Ovary (tissue), 9 donors: ENCODE data around the gene ZNF445. TPM values are rescaled to one million over a fixed set of nuclear protein-coding genes. Genes with fewer than 3 reads are reported as not detected.

Experiments
- DNase-seq, 5 donors: peaks; one replicate each; pipeline ENCODE4 v3.0.0-alpha.2; 2019 to 2020
- H3K27ac ChIP-seq, 2 donors: fragments of 200-600 bp; one replicate each; pipeline versions ENCODE4 v1.5.1 to v1.8.0; 2019 to 2022
- H3K27me3 ChIP-seq: fragments of 200-600 bp; one replicate; pipeline ENCODE4 v1.8.0; 2022
- H3K36me3 ChIP-seq: fragments of 200-600 bp; sonication (generic); one replicate; pipeline ENCODE4 v1.5.1; 2019
- H3K4me1 ChIP-seq: one replicate; pipeline ENCODE4 v1.8.1; 2013; ENCODE audit warnings: mild to moderate bottlenecking, moderate library complexity; ENCODE audit not compliant: insufficient read depth
- H3K4me3 ChIP-seq: fragments of 200-600 bp; sonication (generic); one replicate; pipeline ENCODE4 v1.5.1; 2017
- H3K9me3 ChIP-seq, 2 donors: fragments of 200-600 bp in 1 of 2; sonication (generic) in 1 of 2; one replicate each; pipeline versions ENCODE4 v1.5.1 to v1.8.1; 2013 to 2019; ENCODE audit warnings: mild to moderate bottlenecking in 1 of 2, moderate library complexity in 1 of 2
- EP300 ChIP-seq: sonication (generic); formaldehyde crosslinking; IDR thresholded peaks from one replicate; pipeline ENCODE4 v1.6.1; 2017; ENCODE audit warnings: antibody characterized with exemption
- POLR2A ChIP-seq: fragments of 450-650 bp; IDR thresholded peaks from one replicate; pipeline ENCODE4 v1.6.1; 2017; ENCODE audit warnings: antibody characterized with exemption, mild to moderate bottlenecking, moderate library complexity
- WGBS, 3 donors: extraction: QIAGEN DNeasy Blood & Tissue Kit in 1 of 3; methylation state at CpG; one replicate each; pipeline versions ENCODE4 v1.1.5 to v1.1.7; 2013 to 2017; 5-methylcytosine and 5-hydroxymethylcytosine counted together
- intact Hi-C, 4 donors: fragments of 100-400 bp; cut with DNase I; formaldehyde crosslinking; loops; one replicate each; pipeline versions ENCODE4 v1.11.0 to v1.15.1; 2022 to 2023
- polyA plus RNA-seq, 2 donors: library from polyadenylated mRNA; stranded (reverse); fragments of 200-250 nt in 1 of 2; fragments of 350-450 nt in 1 of 2; fragmentation: Illumina TruSeq in 1 of 2; extraction: RNeasy Lipid Tissue Mini Kit (QIAGEN cat#74804) in 1 of 2; gene quantifications; one replicate each; pipeline ENCODE4 v1.2.3, GENCODE V29; 2013 to 2014
- total RNA-seq, 7 donors: library from RNA; depleted of rRNA in 2 of 7; stranded (reverse); fragments of >200 nt in 2 of 7; fragmentation: NEBNext Ultra II Directional in 3 of 7; extraction: Animal tissue kit (Norgen Biotek cat#: 25700) in 3 of 7; gene quantifications; one replicate each; pipeline versions ENCODE4 v1.1.0 to v1.2.4, GENCODE V29; 2016 to 2023
- TF ChIP-seq, protein P1 (sequence below), 3 donors: fragments of 450-650 bp in 2 of 3; fragments of 200-600 bp in 1 of 3; IDR thresholded peaks; one replicate each; pipeline versions ENCODE4 v1.5.1 to v1.8.0; 2016 to 2022; ENCODE audit warnings: antibody characterized with exemption in 3 of 3, mild to moderate bottlenecking in 1 of 3
- donor health status: DM: no; HTN: no; CAD: no; lungs with moderate emphysema.
- donor health status: DM: no; HTN: no; CAD: no.
- donor health status: Bipolar disorder and iron deficiency.
- donor health status: DM: yes; HTN: yes; CAD: no.
- donor health status: DM: no; HTN: no; CAD: no.
- donor health status: DM: yes; HTN: yes; CAD: no.

ZNF445 gene
- total and polyA plus RNA-seq, 9 donors, result 5.2 to 30.3 (median 25.2) TPM

DNA sequence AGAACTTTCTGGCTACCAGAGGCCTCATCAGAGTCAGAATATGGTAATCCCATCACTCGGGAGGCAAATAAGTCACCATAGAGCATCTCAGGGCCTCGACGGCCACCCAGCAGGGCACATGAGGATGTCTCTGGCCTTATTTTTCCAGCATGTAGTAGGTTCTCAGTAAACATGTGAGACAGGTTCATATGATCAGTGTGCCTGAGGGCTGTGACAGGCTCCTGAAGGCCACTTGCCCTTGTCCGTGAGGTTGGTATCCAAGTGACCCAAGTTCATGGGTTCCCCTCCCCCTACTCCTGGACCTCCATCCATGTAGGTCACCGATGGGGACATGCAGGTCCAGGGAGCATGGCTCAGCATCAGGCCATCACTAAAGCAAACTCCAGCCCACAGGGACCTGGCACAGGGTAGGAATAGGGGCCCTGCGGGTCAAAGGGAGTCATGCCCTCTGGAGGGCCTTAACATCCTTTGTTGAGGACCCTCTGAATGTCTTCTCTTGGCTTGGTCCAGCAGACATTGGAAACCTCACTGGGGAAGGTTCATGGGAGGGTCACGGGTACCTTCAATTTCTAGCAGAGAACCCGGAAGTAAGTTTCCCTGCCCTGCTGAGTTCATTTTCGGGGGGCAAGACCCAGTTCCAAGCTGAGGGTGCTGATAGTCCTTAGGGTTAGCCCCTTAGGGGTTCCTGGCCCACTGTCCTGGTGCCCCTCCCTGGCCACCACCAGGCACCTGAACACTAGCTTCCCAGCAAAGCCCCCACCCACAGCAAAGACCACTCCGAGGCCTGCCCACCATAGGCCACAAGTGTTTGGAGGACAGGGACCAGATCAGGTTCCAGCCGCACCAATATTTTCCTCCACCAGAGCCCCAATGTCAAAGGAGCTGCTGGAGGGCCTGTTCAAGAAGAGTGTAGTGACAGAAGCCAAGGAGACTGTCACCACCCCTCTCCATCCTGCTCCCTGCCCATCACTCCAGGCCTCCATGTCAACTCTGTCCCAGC, 61.1 kb downstream of the ZNF445 start:
- Histone ChIP-seq H3K4me1 (no peaks in the 10 kb centered on the region), H3K27me3 (no peaks in the 10 kb centered on the region), H3K27ac (no peak overlapping the region), H3K36me3 (no peaks in the 10 kb centered on the region), H3K9me3 (no peaks in the 10 kb centered on the region), H3K4me3 (no peak overlapping the region)
- intact Hi-C loops, result no loop called here
- 91 to 96% (median 91%) methylated on average over 11 of the region's 11 CpGs for whole genome bisulfite sequencing, 3 donors
- TF ChIP-seq POLR2A (no peak), EP300 (no peak)
- TF ChIP-seq, protein P1, sequence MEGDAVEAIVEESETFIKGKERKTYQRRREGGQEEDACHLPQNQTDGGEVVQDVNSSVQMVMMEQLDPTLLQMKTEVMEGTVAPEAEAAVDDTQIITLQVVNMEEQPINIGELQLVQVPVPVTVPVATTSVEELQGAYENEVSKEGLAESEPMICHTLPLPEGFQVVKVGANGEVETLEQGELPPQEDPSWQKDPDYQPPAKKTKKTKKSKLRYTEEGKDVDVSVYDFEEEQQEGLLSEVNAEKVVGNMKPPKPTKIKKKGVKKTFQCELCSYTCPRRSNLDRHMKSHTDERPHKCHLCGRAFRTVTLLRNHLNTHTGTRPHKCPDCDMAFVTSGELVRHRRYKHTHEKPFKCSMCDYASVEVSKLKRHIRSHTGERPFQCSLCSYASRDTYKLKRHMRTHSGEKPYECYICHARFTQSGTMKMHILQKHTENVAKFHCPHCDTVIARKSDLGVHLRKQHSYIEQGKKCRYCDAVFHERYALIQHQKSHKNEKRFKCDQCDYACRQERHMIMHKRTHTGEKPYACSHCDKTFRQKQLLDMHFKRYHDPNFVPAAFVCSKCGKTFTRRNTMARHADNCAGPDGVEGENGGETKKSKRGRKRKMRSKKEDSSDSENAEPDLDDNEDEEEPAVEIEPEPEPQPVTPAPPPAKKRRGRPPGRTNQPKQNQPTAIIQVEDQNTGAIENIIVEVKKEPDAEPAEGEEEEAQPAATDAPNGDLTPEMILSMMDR (IDR thresholded peaks at IDR 0.05), result no peak
- DNase-seq, result no peak

DNA sequence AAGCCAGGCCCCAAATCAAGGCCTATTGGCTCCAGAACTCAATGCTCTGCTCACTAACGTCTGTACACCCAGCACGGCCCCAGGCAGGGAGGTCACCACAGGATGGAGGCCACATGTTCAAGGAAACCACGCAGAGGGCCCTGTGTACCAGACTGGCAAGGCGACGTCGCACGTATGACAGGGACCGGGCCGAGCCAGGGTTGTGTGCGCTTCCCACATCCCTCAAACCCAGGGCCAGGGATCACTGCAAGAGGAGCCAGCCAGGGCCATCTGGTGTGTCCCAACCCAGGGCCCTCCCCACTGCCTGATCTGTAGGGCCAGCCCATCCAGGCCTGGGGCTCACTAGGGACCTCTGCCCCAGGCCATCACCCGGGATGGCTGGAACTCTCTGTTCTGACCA, 62.0 kb downstream of the ZNF445 start:
- DNase-seq, result no peak
- TF ChIP-seq EP300 (no peak), POLR2A (no peak)
- TF ChIP-seq, protein P1 (IDR thresholded peaks at IDR 0.05), result no peak

DNA sequence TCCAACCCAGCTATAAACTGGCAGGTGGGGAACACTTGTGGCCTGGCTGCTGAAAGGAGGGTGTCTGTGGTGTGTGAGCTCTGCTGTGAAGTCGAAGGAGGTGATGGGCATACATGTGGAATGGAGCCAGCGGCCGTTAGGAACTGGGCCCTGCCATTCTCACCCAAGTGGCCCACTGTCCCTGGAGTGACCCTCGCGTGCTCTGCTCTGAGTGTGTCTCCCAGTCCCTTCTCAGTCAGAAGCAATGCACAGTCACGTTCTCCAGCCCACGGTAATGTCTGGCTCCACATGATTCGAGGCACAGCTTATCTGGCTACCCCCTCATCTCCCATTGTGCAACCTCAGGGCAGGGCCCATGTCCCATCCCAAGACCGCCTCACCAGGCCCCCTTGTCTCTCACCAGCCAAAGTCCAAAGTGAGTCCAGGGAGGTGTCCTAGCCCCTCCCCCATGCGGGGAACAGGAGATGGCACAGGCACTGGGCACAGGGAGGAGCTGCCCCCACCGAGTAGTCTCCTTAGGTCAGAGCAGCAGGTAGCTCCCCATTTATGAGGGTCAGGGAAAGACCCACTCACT, 62.9 kb downstream of the ZNF445 start:
- 78 to 80% (median 79%) methylated on average over 11 of the region's 11 CpGs for WGBS, 3 donors
- Histone ChIP-seq H3K27ac (no peak overlapping the region), H3K4me3 (no peak overlapping the region), H3K9me3 (no peaks in the 10 kb centered on the region), H3K4me1 (no peaks in the 10 kb centered on the region), H3K27me3 (no peaks in the 10 kb centered on the region), H3K36me3 (no peaks in the 10 kb centered on the region)
- no peak for TF ChIP-seq POLR2A
- no peak for TF ChIP-seq EP300
- DNase-seq, result no peak
- intact Hi-C loops, result no loop called here

More for the DNA sequence above, 62.0 kb downstream of the ZNF445 start:
- Histone ChIP-seq H3K9me3 (no peaks in the 10 kb centered on the region), H3K4me1 (no peaks in the 10 kb centered on the region), H3K27me3 (no peaks in the 10 kb centered on the region), H3K4me3 (no peak overlapping the region), H3K36me3 (no peaks in the 10 kb centered on the region), H3K27ac (no peak overlapping the region)
- intact Hi-C loops, result no loop called here
- WGBS, 3 donors, result 88 to 91% (median 89%) methylated on average over 9 to 11 of the region's 11 CpGs

DNA sequence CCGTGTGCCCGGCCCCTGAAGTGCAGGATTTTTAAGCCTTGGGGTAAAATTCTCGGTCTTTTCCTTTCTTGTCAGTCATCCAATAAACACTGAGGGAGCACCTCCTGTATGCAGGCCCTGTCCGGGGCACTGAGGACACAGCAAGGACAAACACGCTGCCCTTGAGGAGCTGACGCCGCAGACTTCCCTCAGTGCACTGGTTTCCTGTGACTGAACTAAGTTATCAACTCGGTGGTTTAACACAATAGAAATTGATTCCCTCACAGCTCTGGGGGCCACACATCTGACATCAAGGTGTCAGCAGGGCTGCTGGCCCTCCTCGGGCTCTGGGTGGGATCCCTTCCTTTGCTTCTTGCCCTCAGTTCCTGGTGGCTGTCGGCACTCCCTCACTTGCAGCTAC, 65.1 kb downstream of the ZNF445 start:
- Histone ChIP-seq H3K4me1 (no peaks in the 10 kb centered on the region), H3K36me3 (no peaks in the 10 kb centered on the region), H3K9me3 (no peaks in the 10 kb centered on the region), H3K27me3 (no peaks in the 10 kb centered on the region), H3K4me3 (no peak overlapping the region), H3K27ac (no peak overlapping the region)
- intact Hi-C loops, result no loop called here
- TF ChIP-seq POLR2A (no peak), EP300 (no peak)
- TF ChIP-seq, protein P1 (IDR thresholded peaks at IDR 0.05), result no peak
- WGBS, 3 donors, result 67 to 86% (median 81%) methylated on average over 10 of the region's 10 CpGs
- no peak for DNase-seq
